Pancreas (tissue), 10 donors: ENCODE data around the gene FAM120AOS. TPM values are rescaled to one million over a fixed set of nuclear protein-coding genes. Genes with fewer than 3 reads are reported as not detected.
A peak's percentile ranks its signal among the peaks of the same experiment; 100 is the strongest.

Experiments used
- ATAC-seq, 4 donors: fragments of 200-7000 bp; cut with Tn5 transposase; one replicate each; pipeline versions ENCODE4 v1.8.0 to v1.9.1; 2020; ENCODE audit warnings: mild to moderate bottlenecking in 4 of 4, moderate library complexity in 4 of 4
- DNase-seq, 6 donors: peaks; one replicate each; pipeline ENCODE4 v3.0.0-alpha.2; 2020
- FAIRE-seq: peaks from 2 replicates; lab custom pipeline; 2012; peaks lifted over from hg19 to GRCh38; lab: Jason Lieb, UNC
- H3K27ac ChIP-seq, 4 donors: fragments of 200-600 bp; sonication (generic); 1 replicate in 3 of 4; 2 replicates in 1 of 4; pipeline versions ENCODE4 v1.5.0 to v1.8.0; 2020
- H3K27me3 ChIP-seq, 4 donors: fragments of 200-600 bp; one replicate each; pipeline ENCODE4 v1.8.0; 2021
- H3K36me3 ChIP-seq, 3 donors: fragments of 200-600 bp; sonication (generic) in 1 of 3; one replicate each; pipeline versions ENCODE4 v1.5.0 to v1.8.0; 2020 to 2021
- H3K4me1 ChIP-seq, 3 donors: fragments of 200-600 bp; one replicate each; pipeline ENCODE4 v1.8.0; 2021
- H3K4me3 ChIP-seq, 4 donors: fragments of 200-600 bp; sonication (generic) in 2 of 4; one replicate each; pipeline versions ENCODE4 v1.5.0 to v1.8.0; 2020 to 2021
- H3K9me3 ChIP-seq, 4 donors: fragments of 200-600 bp; one replicate each; pipeline ENCODE4 v1.8.0; 2021
- CTCF ChIP-seq, 4 donors: fragments of 200-600 bp; sonication (generic) in 3 of 4; IDR thresholded peaks; one replicate each; pipeline versions ENCODE4 v1.5.0 to v1.8.0; 2021; ENCODE audit warnings: antibody characterized with exemption in 4 of 4
- WGBS, 2 donors: extraction: QIAGEN DNeasy Blood & Tissue Kit; methylation state at CpG; one replicate each; pipeline ENCODE4 v1.1.7; 2013; 5-methylcytosine and 5-hydroxymethylcytosine counted together
- intact Hi-C, 3 donors: fragments of 100-400 bp; cut with DNase I; formaldehyde crosslinking; loops; one replicate each; pipeline versions ENCODE4 v1.11.1 to v1.14.2; 2022
- polyA plus RNA-seq, 2 donors: library from polyadenylated mRNA; stranded (reverse); fragments of 200-250 nt; gene quantifications; one replicate each; pipeline ENCODE4 v1.2.3, GENCODE V29; 2013
- total RNA-seq, 6 donors: library from RNA; stranded (reverse); fragmentation: NEBNext Ultra II Directional in 4 of 6; extraction: Animal tissue kit (Norgen Biotek cat#: 25700) in 4 of 6; gene quantifications; one replicate each; pipeline versions ENCODE4 v1.2.1 to v1.2.4, GENCODE V29; 2021 to 2023
- donor health status: healthy with polysubstance abuse.
- donor health status: DM: no; HTN: no; CAD: no; lungs with moderate emphysema.
- donor health status: DM: no; HTN: no; CAD: no.
- donor health status: control.
- donor health status: control.
- donor health status: Bipolar disorder and iron deficiency.
- donor health status: DM: yes; HTN: yes; CAD: no.
- donor health status: DM: no; HTN: no; CAD: no.
- donor health status: DM: no; HTN: no; CAD: no.
- donor health status: DM: yes; HTN: yes; CAD: no.

The FAM120AOS gene
- total and polyA plus RNA-seq, 8 donors: 15.7 to 28.1 (median 21.3) TPM

- Histone ChIP-seq H3K9me3 (no peaks in the 10 kb centered on the region), H3K4me3 (no peak overlapping the region), H3K27ac (no peak overlapping the region), H3K4me1 (no peaks in the 10 kb centered on the region), H3K27me3 (no peaks in the 10 kb centered on the region), H3K36me3 (no peaks in the 10 kb centered on the region)
- FAIRE-seq (no peak), ATAC-seq (no peak), DNase-seq (no peak)
- 86 to 90% methylated on average over 8 of the region's 8 CpGs for WGBS, 2 donors
- intact Hi-C loops: no loop called here
- no peak for TF ChIP-seq CTCF (IDR thresholded peaks at IDR 0.05)
Observed at GRCh38 chr9:93435386-93435785, 18.0 kb downstream of the FAM120AOS start.

GRCh38 chr9:93434056-93434455, 19.3 kb downstream of the FAM120AOS start:
- H3K27me3 ChIP-seq: no peaks in the 10 kb centered on the region
- TF ChIP-seq CTCF (IDR thresholded peaks at IDR 0.05): no peak
- FAIRE-seq: no peak
- H3K27ac ChIP-seq: no peak overlapping the region
- no peaks in the 10 kb centered on the region for H3K36me3 ChIP-seq
- no peak for ATAC-seq
- no peak overlapping the region for H3K4me3 ChIP-seq
- H3K4me1 ChIP-seq: no peaks in the 10 kb centered on the region
- intact Hi-C loops: no loop called here
- no peaks in the 10 kb centered on the region for H3K9me3 ChIP-seq
- WGBS, 2 donors: 94 to 96% methylated on average over 3 of the region's 3 CpGs
- no peak for DNase-seq

- WGBS, 2 donors: 91 to 94% methylated on average over 1 of the region's 1 CpG
- Histone ChIP-seq H3K36me3 (no peaks in the 10 kb centered on the region), H3K4me3 (no peak overlapping the region), H3K4me1 (no peaks in the 10 kb centered on the region), H3K27me3 (no peaks in the 10 kb centered on the region), H3K27ac (no peak overlapping the region), H3K9me3 (no peaks in the 10 kb centered on the region)
- intact Hi-C loops: no loop called here
- TF ChIP-seq CTCF (IDR thresholded peaks at IDR 0.05): no peak
- FAIRE-seq: no peak
- no peak for DNase-seq
- no peak for ATAC-seq
Observed at GRCh38 chr9:93432964-93433363, 20.4 kb downstream of the FAM120AOS start.

GRCh38 chr9:93431539-93432105, 21.8 kb downstream of the FAM120AOS start:
- no peak overlapping the region for H3K4me3 ChIP-seq
- ATAC-seq (no peak), DNase-seq (no peak), FAIRE-seq (no peak)
- no peaks in the 10 kb centered on the region for H3K4me1 ChIP-seq
- H3K27me3 ChIP-seq: no peaks in the 10 kb centered on the region
- H3K36me3 ChIP-seq: no peaks in the 10 kb centered on the region
- H3K27ac ChIP-seq: no peak overlapping the region
- intact Hi-C loops: no loop called here
- no peak for TF ChIP-seq CTCF (IDR thresholded peaks at IDR 0.05)
- WGBS, 2 donors: 56 to 57% methylated on average over 5 of the region's 5 CpGs
- no peaks in the 10 kb centered on the region for H3K9me3 ChIP-seq

GRCh38 chr9:93427655-93428379, 25.6 kb downstream of the FAM120AOS start:
- 61 to 80% methylated on average over 5 of the region's 5 CpGs for WGBS, 2 donors
- H3K27ac ChIP-seq: no peak overlapping the region
- intact Hi-C loops: no loop called here
- no peak for DNase-seq
- no peaks in the 10 kb centered on the region for H3K27me3 ChIP-seq
- TF ChIP-seq CTCF (IDR thresholded peaks at IDR 0.05): peak in 1 of 4 donors; percentile 13
- H3K36me3 ChIP-seq: no peaks in the 10 kb centered on the region
- no peak for FAIRE-seq
- ATAC-seq: peak in 2 of 4 donors; percentile 46 to 64
- no peak overlapping the region for H3K4me3 ChIP-seq
- H3K4me1 ChIP-seq: no peaks in the 10 kb centered on the region
- no peaks in the 10 kb centered on the region for H3K9me3 ChIP-seq
